Measurements from ENCODE around the gene MAGEB3.

The MAGEB3 gene

GRCh38 chrX:30230395-30230794 lies at the start of gene MAGEB3:
Gene MAGEB3, plus strand, starts transcription at chrX:30230657. Its CDS starts 5,268 bp downstream, at chrX:30235925.
- TF ChIP-seq GATA3 (IDR thresholded peaks at IDR 0.05; ENCODE audit: low read depth, low read length) = no peak
- no peak for TF ChIP-seq GATA2 (IDR thresholded peaks at IDR 0.05; ENCODE audit: low read depth, low read length)

GRCh38 chrX:30181353-30181752 lies 49.1 kb upstream of the MAGEB3 start:
- TF ChIP-seq GATA3 (IDR thresholded peaks at IDR 0.05; ENCODE audit: low read depth, low read length) (no peak), GATA2 (IDR thresholded peaks at IDR 0.05; ENCODE audit: low read depth, low read length) (no peak)

- TF ChIP-seq GATA3 (IDR thresholded peaks at IDR 0.05; ENCODE audit: low read depth, low read length) = no peak
- TF ChIP-seq GATA2 (IDR thresholded peaks at IDR 0.05; ENCODE audit: low read depth, low read length) = no peak
These were observed 46.9 kb upstream of the MAGEB3 start for GRCh38 chrX:30183554-30183953.

- TF ChIP-seq GATA2 (IDR thresholded peaks at IDR 0.05; ENCODE audit: low read depth, low read length) (no peak), GATA3 (IDR thresholded peaks at IDR 0.05; ENCODE audit: low read depth, low read length) (no peak)
These were observed 40.0 kb upstream of the MAGEB3 start for GRCh38 chrX:30190426-30190825.

DNA sequence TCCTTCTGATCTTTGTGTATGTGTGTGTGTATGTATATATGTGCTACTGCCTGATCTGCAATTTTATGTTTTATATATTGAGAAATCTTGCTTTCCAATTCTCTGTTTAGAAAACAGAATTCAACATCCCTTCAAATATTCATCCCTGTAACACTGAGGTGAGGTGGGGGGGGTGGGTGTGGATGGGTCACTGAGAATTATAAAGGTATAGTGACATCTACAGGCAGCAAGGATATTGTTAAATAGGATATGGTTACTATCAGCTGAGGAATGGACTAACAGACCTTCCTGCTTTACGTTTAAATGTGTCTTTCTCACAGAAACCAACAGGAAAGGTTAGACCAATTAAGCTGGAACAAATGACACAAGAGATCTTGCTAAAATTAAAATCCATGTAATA lies 34.1 kb upstream of the MAGEB3 start:
- TF ChIP-seq GATA2 (IDR thresholded peaks at IDR 0.05; ENCODE audit: low read depth, low read length) (no peak), GATA3 (IDR thresholded peaks at IDR 0.05; ENCODE audit: low read depth, low read length) (no peak)

- TF ChIP-seq GATA2 (IDR thresholded peaks at IDR 0.05; ENCODE audit: low read depth, low read length) (no peak), GATA3 (IDR thresholded peaks at IDR 0.05; ENCODE audit: low read depth, low read length) (no peak)
These were observed 18.3 kb upstream of the MAGEB3 start for GRCh38 chrX:30212172-30212571.

- TF ChIP-seq GATA2 (IDR thresholded peaks at IDR 0.05; ENCODE audit: low read depth, low read length) (no peak), GATA3 (IDR thresholded peaks at IDR 0.05; ENCODE audit: low read depth, low read length) (no peak)
These were observed 15.1 kb upstream of the MAGEB3 start, which contains the start of gene MAGEB2 for GRCh38 chrX:30215357-30215843. Gene MAGEB2, plus strand, starts transcription at chrX:30215563. Its CDS starts 3,018 bp downstream, at chrX:30218581.

DNA sequence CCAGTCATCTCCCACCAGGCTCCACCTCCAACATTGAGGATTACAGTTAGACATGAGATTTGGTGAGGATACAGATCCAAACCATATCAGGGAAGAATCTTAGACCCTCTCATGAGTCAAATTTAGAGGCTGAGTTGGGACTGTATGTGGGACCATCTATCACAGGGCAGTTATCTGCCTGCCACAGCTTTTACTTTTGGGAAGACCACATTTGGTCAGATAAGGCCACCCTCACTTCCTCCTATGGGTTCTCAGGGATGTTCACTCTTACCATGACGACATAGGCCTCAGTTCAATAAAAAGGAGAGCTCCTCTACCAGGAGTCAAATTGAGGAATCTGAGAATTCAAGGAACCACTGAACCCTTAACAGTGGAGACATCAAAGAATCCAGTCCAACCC lies 13.0 kb upstream of the MAGEB3 start:
- no peak for TF ChIP-seq GATA2 (IDR thresholded peaks at IDR 0.05; ENCODE audit: low read depth, low read length)
- no peak for TF ChIP-seq GATA3 (IDR thresholded peaks at IDR 0.05; ENCODE audit: low read depth, low read length)

DNA sequence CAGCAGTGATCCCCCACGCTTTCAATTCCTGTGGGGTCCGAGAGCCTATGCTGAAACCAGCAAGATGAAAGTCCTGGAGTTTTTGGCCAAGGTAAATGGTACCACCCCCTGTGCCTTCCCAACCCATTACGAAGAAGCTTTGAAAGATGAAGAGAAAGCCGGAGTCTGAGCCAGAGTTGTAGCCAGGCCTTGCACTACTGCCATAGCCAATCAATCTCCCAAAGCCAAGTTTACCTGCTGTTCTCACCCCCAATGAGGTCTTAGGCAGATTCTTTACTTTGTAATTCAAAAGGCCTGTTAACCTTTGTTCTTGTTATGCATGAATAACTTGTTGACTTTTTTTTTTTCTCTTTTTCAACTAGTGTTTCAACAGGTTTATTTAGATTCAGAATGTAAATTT lies 11.1 kb upstream of the MAGEB3 start:
- TF ChIP-seq GATA2 (IDR thresholded peaks at IDR 0.05; ENCODE audit: low read depth, low read length) = no peak
- no peak for TF ChIP-seq GATA3 (IDR thresholded peaks at IDR 0.05; ENCODE audit: low read depth, low read length)

GRCh38 chrX:30220661-30221060 lies 9.8 kb upstream of the MAGEB3 start:
- no peak for TF ChIP-seq GATA2 (IDR thresholded peaks at IDR 0.05; ENCODE audit: low read depth, low read length)
- TF ChIP-seq GATA3 (IDR thresholded peaks at IDR 0.05; ENCODE audit: low read depth, low read length) = no peak

GRCh38 chrX:30224536-30224935 lies 5.9 kb upstream of the MAGEB3 start:
- TF ChIP-seq GATA3 (IDR thresholded peaks at IDR 0.05; ENCODE audit: low read depth, low read length) = no peak
- TF ChIP-seq GATA2 (IDR thresholded peaks at IDR 0.05; ENCODE audit: low read depth, low read length) = no peak

DNA sequence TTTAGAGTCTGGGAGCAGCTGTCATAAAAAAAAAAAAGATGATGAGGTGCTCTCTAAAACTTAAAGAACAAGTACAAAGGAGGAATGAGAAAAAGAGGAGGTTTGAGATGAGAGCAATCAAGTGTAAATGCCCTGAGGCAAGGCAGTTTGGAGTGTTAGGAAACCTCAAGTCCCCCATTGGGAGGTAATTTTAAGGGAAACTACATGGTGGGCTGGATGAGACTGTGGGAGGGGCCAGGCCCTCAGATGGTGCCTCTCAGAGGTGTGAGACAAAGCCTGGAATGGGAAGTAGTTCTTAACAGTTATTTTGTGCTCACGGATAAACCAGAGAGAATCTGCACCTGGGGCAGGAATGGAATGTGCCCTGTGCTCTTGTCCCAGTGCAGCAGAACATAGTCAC lies 1.9 kb upstream of the MAGEB3 start:
- TF ChIP-seq GATA2 (IDR thresholded peaks at IDR 0.05; ENCODE audit: low read depth, low read length) (no peak), GATA3 (IDR thresholded peaks at IDR 0.05; ENCODE audit: low read depth, low read length) (no peak)

DNA sequence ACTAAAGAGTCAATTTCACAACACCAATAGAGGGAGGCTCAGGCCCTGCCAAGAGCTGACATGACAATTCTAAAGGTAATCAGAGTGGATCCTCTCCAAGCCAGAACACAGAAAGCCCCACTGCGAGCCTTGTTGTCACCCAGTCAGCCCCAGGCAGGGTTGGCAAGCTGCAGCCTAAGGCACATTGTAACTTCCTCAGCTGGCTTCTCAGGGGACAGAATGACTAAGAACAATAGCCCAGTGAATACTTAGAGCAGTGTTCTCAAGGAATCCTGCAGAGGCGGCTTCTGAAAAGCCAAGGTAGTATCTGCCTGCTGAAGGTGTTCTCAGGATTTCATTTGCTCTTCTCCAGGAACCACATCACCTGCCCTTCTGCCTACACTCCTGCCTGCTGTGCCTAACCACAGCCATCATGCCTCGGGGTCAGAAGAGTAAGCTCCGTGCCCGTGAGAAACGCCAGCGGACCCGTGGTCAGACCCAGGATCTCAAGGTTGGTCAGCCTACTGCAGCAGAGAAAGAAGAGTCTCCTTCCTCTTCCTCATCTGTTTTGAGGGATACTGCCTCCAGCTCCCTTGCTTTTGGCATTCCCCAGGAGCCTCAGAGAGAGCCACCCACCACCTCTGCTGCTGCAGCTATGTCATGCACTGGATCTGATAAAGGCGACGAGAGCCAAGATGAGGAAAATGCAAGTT lies 11.4 kb downstream of the MAGEB3 start, which contains the start of gene MAGEB4:
MAGEB4 (plus strand) TSS at position 277 of the 692 bp plus-strand sequence; CDS start at position 413, 136 bp downstream.
- TF ChIP-seq GATA2 (IDR thresholded peaks at IDR 0.05; ENCODE audit: low read depth, low read length) (no peak), GATA3 (IDR thresholded peaks at IDR 0.05; ENCODE audit: low read depth, low read length) (no peak)

DNA sequence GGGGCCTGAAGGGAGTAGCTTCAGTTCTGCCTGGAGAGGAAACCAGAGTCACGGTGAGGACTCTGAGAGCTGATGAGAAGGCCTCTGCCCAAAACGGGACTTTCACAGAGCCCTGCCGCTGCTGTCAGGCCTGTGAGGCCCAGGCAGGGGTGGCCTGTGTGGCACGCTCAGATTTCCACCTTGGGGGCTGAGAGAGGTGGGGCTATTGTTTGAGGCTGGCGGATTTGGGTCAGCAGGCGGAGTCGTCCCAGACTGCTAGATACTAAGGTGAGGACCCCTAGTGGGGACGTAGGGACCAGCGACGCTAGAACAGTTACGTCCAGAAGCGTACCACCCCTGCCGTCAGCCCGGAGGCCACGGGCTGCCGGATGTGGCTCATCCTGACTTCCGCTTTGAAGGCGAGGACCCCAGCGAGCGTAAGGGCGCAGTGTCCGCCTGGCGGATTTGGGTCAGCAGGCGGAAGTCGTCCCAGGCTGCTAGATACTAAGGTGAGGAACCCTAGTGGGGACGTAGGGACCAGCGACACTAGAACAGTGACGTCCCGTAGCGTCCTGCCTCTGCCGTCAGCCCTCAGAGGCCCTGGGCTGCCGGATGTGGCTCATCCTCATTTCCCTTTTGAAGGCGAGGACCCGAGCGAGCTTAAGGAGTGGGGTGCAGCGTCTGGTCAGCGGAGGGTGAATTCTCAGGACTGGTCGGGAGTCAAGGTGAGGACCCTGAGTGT lies 16.5 kb downstream of the MAGEB3 start, which contains the start of gene MAGEB1:
MAGEB1 (plus strand) TSS at position 378 of the 721 bp plus-strand sequence. CDS start 3,348 bp downstream, outside the sequence.
- TF ChIP-seq GATA3 (IDR thresholded peaks at IDR 0.05; ENCODE audit: low read depth, low read length) (no peak), GATA2 (IDR thresholded peaks at IDR 0.05; ENCODE audit: low read depth, low read length) (no peak)

Data from SH-SY5Y (cell line).